Left kidney (tissue), 2 donors: ENCODE data around the gene LMNTD2. TPM values are rescaled to one million over a fixed set of nuclear protein-coding genes. Genes with fewer than 3 reads are reported as not detected.

Source experiments
- DNase-seq: peaks from one replicate; pipeline ENCODE4 v3.0.0-alpha.2; 2013
- polyA plus RNA-seq: library from polyadenylated mRNA; unstranded; fragments of 120-200 nt; gene quantifications from one replicate; pipeline ENCODE4 v1.2.1, GENCODE V29; 2013; ENCODE audit not compliant: insufficient read length

The LMNTD2 gene
- polyA plus RNA-seq, 1 donor, result 2.5 TPM

GRCh38 chr11:554428-555226 is 5.9 kb downstream of the LMNTD2 start:
- peak; percentile 78 for DNase-seq

DNA sequence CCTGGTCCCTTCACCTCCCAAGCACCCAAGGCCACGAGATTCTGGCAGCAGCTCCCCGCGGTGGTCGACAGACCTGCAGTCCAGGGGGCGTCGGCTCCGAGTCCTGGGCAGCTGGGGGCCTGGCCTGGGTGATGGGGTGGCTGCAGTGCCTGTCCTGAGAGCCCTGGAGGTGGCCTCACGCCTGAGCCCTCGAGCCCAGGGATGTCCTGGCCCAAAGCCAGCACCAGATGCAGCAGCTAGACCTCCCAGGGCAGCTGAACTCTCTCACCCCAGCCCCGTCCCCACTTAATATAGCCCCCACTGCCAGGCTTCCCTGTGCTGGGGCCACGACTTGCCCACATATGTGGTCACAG is 6.6 kb downstream of the LMNTD2 start:
- DNase-seq, result no peak

GRCh38 chr11:553083-553987 is 7.2 kb downstream of the LMNTD2 start:
- DNase-seq, result no peak

GRCh38 chr11:551596-551995 is 8.9 kb downstream of the LMNTD2 start:
- no peak for DNase-seq

GRCh38 chr11:551131-551530 is 9.4 kb downstream of the LMNTD2 start:
- DNase-seq, result no peak

DNA sequence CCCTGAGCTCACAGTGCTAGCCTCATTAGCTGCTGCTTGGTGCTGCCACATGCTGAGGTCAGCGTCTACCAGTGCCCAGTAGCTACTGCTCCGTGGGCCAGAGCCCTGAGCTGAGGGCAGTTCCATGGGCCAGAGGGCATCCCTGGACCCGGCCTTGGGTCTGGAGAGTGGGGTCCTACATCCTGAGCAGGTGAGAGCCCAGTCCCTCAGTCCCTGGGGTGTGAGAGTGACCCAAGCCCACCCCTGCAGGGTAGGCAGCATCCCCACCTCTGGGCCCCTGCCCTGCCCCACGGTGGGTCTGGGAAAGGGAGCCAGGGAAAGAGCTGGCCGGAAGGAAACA is 9.8 kb downstream of the LMNTD2 start:
- no peak for DNase-seq

GRCh38 chr11:550021-550745 is 10.4 kb downstream of the LMNTD2 start:
- no peak for DNase-seq

- no peak for DNase-seq
Measured at GRCh38 chr11:548700-549603, 11.6 kb downstream of the LMNTD2 start.

- DNase-seq, result no peak
Measured at GRCh38 chr11:545171-545570, 15.4 kb downstream of the LMNTD2 start.

- DNase-seq, result no peak
Measured at GRCh38 chr11:544817-545166, 15.7 kb downstream of the LMNTD2 start.

DNA sequence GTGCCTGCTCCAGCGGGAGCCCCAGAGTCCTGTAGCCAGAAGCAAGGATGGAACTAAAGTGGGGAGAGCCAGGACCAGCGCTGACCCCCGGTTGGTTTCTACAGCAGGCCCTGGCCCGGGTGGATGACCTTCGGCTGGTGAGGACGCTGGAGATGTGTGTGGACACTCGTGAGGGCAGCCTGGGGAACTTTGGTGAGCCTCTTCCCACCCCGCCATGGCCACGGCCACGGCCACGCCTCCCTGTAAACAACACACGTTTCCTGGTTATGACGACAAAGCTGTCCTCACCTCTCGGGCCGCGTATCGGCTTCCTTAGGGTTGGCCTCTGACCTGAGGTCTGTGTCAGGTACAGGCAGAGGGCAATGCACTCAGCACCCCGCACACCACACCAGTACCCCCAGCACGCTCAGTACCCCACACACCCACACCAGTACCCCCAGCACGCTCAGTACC is 19.1 kb downstream of the LMNTD2 start:
- DNase-seq, result no peak

DNA sequence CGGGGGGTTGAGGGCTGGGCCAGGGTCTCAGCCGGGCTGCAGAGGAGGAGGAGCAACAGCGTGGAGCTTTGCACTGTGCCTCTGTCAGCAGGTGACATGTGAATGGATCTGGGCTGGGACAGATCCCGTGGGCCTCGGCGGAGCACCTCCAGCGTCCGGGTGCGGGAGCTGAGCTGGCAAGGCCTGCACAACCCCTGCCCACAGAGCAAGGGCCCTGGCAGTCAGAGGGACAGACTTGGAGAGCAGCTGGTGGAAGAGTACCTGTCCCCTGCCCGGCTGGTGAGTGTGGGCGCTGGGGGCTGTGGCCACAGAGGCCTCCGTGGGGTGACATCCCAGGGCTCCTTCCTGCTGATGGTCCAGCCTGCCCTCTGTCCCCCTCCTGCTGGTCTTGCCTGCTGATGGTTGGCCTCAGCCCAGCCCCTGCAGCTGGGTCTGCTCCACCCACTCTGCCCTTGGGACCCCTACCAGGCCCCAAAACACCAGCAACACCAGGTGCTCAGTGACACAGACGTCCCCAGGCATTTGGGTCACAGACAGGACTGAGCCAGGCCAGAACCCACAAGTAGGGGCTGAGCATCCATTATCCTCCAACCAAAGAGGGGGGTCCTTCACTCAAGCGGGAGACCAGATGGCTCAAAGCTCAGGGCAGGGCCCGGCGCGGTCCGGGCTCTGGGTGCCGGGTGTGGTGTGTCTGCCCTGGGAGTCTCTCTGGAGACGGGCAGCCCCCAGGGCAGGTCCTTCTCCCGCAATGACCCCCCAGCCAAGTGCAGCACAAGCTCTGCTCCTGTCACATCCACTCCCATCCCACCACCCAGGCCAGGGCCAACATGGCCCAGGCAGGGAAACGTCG is 19.7 kb downstream of the LMNTD2 start:
- DNase-seq, result no peak

DNA sequence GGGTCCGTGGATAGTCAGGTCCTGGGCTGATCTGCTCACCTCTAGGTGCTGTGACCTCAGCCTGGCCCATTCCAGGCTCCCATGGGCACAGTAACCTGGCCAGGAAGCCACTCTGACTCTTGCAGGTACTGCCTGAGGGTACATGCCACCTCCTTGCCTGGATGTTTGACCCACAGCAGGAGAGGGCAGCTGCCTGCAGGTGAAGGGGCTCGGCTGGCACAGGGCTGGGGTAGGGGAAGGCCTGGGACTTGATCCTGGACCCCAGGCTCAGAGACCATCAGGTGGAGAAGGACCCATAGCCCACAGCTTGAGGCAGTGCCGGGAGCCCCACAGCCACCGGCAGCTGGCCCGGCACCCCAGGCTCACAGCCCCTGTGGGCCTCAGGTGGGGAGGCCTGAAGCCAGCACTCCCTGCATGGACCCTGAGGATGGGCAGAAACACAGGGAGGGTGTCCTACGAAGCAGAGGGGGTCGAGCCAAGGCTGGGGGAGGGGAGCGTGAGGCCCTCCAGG is 20.5 kb downstream of the LMNTD2 start:
- DNase-seq, result no peak

GRCh38 chr11:538431-539051 is 22.0 kb downstream of the LMNTD2 start:
- DNase-seq, result no peak

GRCh38 chr11:537622-538430 is 22.7 kb downstream of the LMNTD2 start:
- DNase-seq, result no peak

DNA sequence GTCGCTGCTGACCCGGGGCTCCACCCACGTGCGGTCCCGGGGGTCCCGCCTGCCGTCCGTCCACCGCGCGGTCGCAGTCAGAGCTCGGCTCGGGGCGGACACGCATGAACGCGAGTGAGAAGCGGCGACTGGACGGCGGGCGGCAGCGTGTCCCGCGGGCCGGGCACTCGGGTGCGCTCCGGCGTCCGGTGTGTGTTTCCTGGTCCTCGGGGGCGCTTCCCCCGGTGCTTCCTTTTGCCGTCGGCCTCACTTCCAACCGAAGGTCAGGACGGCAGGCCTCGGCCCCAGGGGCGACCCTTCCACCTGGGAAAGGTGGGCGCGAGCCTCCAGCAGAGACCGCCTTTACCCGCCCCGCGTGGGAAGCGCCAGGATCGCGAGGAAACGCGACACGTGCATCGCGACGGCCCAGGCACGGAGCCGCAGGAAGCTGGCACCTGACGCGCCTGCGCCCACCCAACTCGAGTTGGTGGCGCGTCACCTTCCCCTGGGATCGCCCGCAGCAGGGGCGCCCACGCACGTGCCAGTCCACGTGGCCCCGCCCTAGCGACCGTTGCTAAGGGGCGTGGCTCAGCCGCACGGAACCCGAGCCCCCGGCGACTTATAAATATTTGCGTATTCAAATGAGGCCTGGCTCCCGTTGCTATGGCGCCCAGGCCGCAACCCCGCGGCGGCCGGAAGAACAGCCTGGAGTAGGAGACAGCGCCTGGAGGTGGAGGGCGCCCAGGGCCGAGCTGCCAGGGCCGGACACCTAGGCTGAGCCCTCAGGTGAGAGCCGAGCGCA is 23.5 kb downstream of the LMNTD2 start, which contains the start of gene LRRC56:
LRRC56 (plus strand) TSS at position 687 of the 781 bp plus-strand sequence. CDS start 3,158 bp downstream, outside the sequence.
- DNase-seq, result peak; percentile 77

GRCh38 chr11:535519-536454 is 24.8 kb downstream of the LMNTD2 start, which contains the start of gene HRAS:
TSS of gene HRAS (minus strand) at chr11:535576.
- peak; percentile 94 for DNase-seq
